ENCODE results near the gene PER1. TPM values are rescaled to one million over a fixed set of nuclear protein-coding genes. Genes with fewer than 3 reads are reported as not detected.
A peak's percentile ranks its signal among the peaks of the same experiment; 100 is the strongest.

The PER1 gene
- total and polyA plus RNA-seq, 2 of the 4 experiments (the other 2 are of a cell fraction), result 3.4 to 10.5 TPM

DNA sequence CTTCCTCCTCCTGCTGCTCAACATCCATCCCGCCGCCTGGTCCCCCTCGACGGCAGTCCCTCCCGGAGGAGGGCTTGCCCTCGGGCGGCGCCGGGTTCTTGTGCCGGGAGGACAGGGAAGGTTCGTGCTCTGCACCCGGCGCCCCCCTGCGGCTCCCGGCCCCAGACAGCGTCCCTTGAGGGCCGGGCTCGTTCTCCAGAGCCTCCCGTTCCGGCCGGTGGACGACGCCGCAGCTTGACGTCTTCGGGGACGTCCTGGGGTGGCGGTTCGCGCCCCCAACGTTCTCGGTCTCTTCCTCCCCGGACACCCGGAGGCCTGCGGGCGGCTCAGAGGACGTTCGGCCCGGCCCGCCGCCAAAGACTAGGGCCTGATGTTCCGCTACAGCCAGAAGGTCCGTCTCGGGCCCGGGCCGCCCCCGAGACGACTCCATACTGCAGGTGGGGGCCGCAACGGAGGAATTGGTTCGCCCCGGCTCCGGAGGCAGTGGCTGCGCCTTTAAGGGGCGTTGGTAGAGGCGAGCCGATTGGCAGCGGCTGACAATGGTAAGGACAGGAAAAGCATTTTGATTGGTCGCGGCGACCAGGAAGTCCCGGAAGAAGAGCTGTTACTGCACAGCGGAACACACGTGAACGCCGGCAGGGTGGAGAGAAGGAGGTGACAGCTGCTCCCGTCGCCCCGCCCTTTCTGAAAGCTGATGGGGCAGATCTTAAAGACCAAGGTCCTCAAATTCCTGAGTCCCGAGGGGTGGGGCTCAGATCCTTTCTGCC, 37.7 kb upstream of the PER1 start, which contains the start of gene BORCS6 (continued):
- TF ChIP-seq MXI1 (IDR thresholded peaks at IDR 0.05; ENCODE audit: borderline replicate concordance, low read depth, low read length), result peak; percentile 84; the same call in 1 of the 2 replicates
- no peak for TF ChIP-seq BHLHE40 (IDR thresholded peaks at IDR 0.05; ENCODE audit: low read depth, low read length)

DNA sequence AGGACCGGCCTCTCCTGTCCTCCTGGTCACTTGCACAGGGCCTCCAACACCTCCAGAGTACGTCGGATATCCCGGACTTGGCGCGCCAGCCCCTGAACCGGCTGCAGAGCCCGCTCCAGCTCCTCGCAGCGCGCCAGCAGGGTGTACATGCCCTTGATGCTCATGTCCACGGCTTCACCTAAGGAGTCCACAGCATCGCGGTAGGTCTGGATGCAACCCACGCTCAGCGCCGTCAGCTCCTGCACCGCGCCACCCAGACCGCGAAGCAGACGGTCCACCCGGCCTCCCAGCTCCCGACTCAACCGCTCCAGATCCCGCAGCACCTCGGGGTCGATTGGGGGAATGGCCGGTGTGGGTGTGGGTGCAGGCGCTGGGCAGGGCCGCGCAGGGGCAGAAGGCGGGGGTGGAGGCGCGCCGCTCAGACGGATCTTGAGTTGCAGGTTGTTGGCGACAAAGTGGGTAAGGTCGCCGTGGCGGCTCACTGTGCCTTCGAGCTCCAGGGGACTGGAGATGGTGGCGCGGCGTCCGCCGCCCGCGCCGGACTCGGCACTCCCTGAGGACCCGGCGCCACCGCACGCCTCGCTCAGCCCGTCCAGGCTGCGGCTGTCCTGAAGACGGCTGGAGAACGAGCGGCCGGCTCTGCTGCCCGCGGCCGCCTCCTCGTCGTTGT, 37.0 kb upstream of the PER1 start:
- Histone ChIP-seq H2AK9ac (replicated peaks; ENCODE audit: low read depth, low read length, poor library complexity) (peak overlapping the region; percentile 66), H3K27ac (ENCODE audit: insufficient read depth, low read length) (peak overlapping the region; percentile 69), H4K8ac (ENCODE audit: low read depth in 2 of 2, low read length in 2 of 2) (peak overlapping the region in 1 of 2 experiments; percentile 50; a peak in 1 of 4 replicates), H3K27me3 (ENCODE audit: control insufficient read depth, insufficient read depth, low read length) (no peaks in the 10 kb centered on the region), H2BK120ac (ENCODE audit: low read depth, low read length) (no peak overlapping the region), H3K4me1 (ENCODE audit: control insufficient read depth, insufficient read depth, low read length) (peaks cover 13% of the 10 kb centered on the region), H2BK15ac (ENCODE audit: low read depth, low read length) (no peak overlapping the region), H3K9me3 (ENCODE audit: control insufficient read depth, insufficient read depth, low read length) (no peaks in the 10 kb centered on the region), H2BK5ac (ENCODE audit: low read depth, low read length, poor library complexity, severe bottlenecking) (peak overlapping the region; percentile 31), H2AFZ (replicated peaks; ENCODE audit: low read length, poor library complexity) (peak overlapping the region; percentile 97), H4K20me1 (ENCODE audit: insufficient read depth, low read length) (peaks cover 22% of the 10 kb centered on the region), H3K79me1 (ENCODE audit: low read depth in 1 of 2, low read length in 2 of 2) (peaks cover 0 to 21% of the 10 kb centered on the region in 2 experiments; a peak in 2 of 4 replicates), H3K4ac (ENCODE audit: low read depth, low read length) (peak overlapping the region; percentile 24; the same call in 1 of the 2 replicates), H3K4me2 (ENCODE audit: low read depth, low read length) (peak overlapping the region; percentile 75), H3K18ac (ENCODE audit: low read depth, low read length) (no peak overlapping the region), H3K23ac (ENCODE audit: low read depth, low read length) (peak overlapping the region; percentile 31; the same call in 1 of the 2 replicates), H4K91ac (ENCODE audit: insufficient read depth, low read depth, low read length) (no peak overlapping the region; the same call in 1 of the 2 replicates), H3K9me1 (ENCODE audit: insufficient read depth, low read length) (peaks cover 21% of the 10 kb centered on the region), H3K14ac (replicated peaks; ENCODE audit: low read depth, low read length) (no peak overlapping the region), H3K4me3 (ENCODE audit: insufficient read depth, low read depth, low read length) (peak overlapping the region; percentile 74), H3K56ac (ENCODE audit: extremely low read depth, insufficient read depth, low read length) (no peak overlapping the region), H3K36me3 (ENCODE audit: control insufficient read depth, insufficient read depth, low read length) (no peaks in the 10 kb centered on the region), H3K9ac (ENCODE audit: low read depth, low read length) (peak overlapping the region; percentile 41), H4K5ac (ENCODE audit: low read depth, low read length) (no peak overlapping the region), H2BK20ac (ENCODE audit: low read depth, low read length) (no peak overlapping the region), H2AK5ac (ENCODE audit: low read depth, low read length) (peak overlapping the region; percentile 69; the same call in 1 of the 2 replicates)
- no peak for ATAC-seq (ENCODE audit: low read depth)
- BruUV-seq (replicated peaks), result no TSS peak
- in situ Hi-C loops (cut with MboI; ENCODE audit: low sequenced_read_pairs) (no loop called here), dilution Hi-C loops (cut with HindIII; ENCODE audit: low sequenced_read_pairs, unreplicated experiment) (no loop called here), intact Hi-C loops (cut with micrococcal nuclease) (loop anchor here (5.0 kb wide), 1 partner anchor 113 kb away; no protein-coding TSS in a partner anchor)
- WGBS, 2 experiments (ENCODE audit: extremely low coverage in 2 of 2, insufficient read length in 1 of 2), result 10% methylated on average over 16 of the region's 67 CpGs; no CpG with 5 or more reads in 1 of the 2 experiments
- POLR2A ChIA-PET (ENCODE audit: unreplicated experiment), result interaction anchor here (0.5 kb wide), 1 partner anchor 11 kb away, joined by 4 read pairs; no protein-coding TSS in a partner anchor
- DNase-seq, result no peak
- CTCF ChIA-PET, result interaction anchor here (1.5 kb wide), 1 partner anchor 70 kb away, joined by 6 read pairs; no protein-coding TSS in a partner anchor
- TF ChIP-seq SMC3 (IDR thresholded peaks at IDR 0.05; ENCODE audit: low read depth, low read length) (no peak), POLR2A (IDR thresholded peaks at IDR 0.05; ENCODE audit: low read depth, low read length) (no peak), MXI1 (IDR thresholded peaks at IDR 0.05; ENCODE audit: borderline replicate concordance, low read depth, low read length) (0 out of 2 replicates have a peak, but pooled peaks have one; percentile 6), RAD21 (IDR thresholded peaks at IDR 0.05; ENCODE audit: low read length) (no peak)

Data from IMR-90 (cell line).